IMR-90 (cell line): ENCODE data around the gene SERBP1. TPM values are rescaled to one million over a fixed set of nuclear protein-coding genes. Genes with fewer than 3 reads are reported as not detected.

ENCODE experiments used
- ATAC-seq: fragments of 200-7000 bp; cut with Tn5 transposase; 2 replicates; pipeline ENCODE4 v1.9.1; 2020; ENCODE audit warnings: low read depth, mild to moderate bottlenecking, moderate library complexity
- BruUV-seq: library from RNA; stranded (reverse); fragments of 400-500 nt; replicated peaks from 2 replicates; lab custom pipeline; 2021; lab: Mats Ljungman, UMichigan
- CTCF ChIA-PET: fragments of 300-600 bp; formaldehyde crosslinking; extraction: SDS; loops from one replicate; lab custom pipeline; 2021; ENCODE audit warnings: antibody characterized with exemption; lab: Yijun Ruan, JAX
- POLR2A ChIA-PET: fragments of 300-600 bp; sonication (Branson Sonifier 250); formaldehyde crosslinking; loops from one replicate; lab custom pipeline; 2022; ENCODE audit warnings: antibody characterized with exemption; ENCODE audit not compliant: unreplicated experiment; lab: Charles Lee
- DNase-seq: peaks from one replicate; pipeline ENCODE4 v3.0.0; 2013
- H2AFZ ChIP-seq: replicated peaks from 2 replicates; pipeline ENCODE3; 2013; ENCODE audit warnings: low read length, mild to moderate bottlenecking; ENCODE audit not compliant: poor library complexity
- H2AK5ac ChIP-seq: 2 replicates; pipeline ENCODE4 v1.6.1; 2013; ENCODE audit warnings: low read depth, low read length, inconsistent platforms
- H2AK9ac ChIP-seq: replicated peaks from 2 replicates; pipeline ENCODE3; 2013; ENCODE audit warnings: mild to moderate bottlenecking, low read depth, low read length, moderate library complexity; ENCODE audit not compliant: poor library complexity
- H2BK120ac ChIP-seq: 2 replicates; pipeline ENCODE4 v1.6.1; 2013; ENCODE audit warnings: low read depth, low read length, inconsistent platforms
- H2BK15ac ChIP-seq: 3 replicates; pipeline ENCODE4 v1.6.1; 2013; ENCODE audit warnings: low read depth, low read length, inconsistent platforms
- H2BK20ac ChIP-seq: 2 replicates; pipeline ENCODE4 v1.6.1; 2013; ENCODE audit warnings: low read depth, mild to moderate bottlenecking, inconsistent platforms, low read length, moderate library complexity
- H2BK5ac ChIP-seq: 2 replicates; pipeline ENCODE4 v1.6.1; 2013; ENCODE audit warnings: mild to moderate bottlenecking, low read depth, low read length, inconsistent platforms; ENCODE audit not compliant: poor library complexity, severe bottlenecking
- H3K14ac ChIP-seq: replicated peaks from 2 replicates; pipeline ENCODE4 v1.6.1; 2013; ENCODE audit warnings: low read depth, low read length, inconsistent platforms
- H3K18ac ChIP-seq: 2 replicates; pipeline ENCODE4 v1.6.1; 2013; ENCODE audit warnings: low read depth, low read length, control low read depth
- H3K23ac ChIP-seq: 2 replicates; pipeline ENCODE4 v1.6.1; 2013; ENCODE audit warnings: low read depth, low read length, inconsistent platforms
- H3K27ac ChIP-seq: 2 replicates; pipeline ENCODE4 v1.5.1; 2013; ENCODE audit warnings: mild to moderate bottlenecking, control low read depth, low read length; ENCODE audit not compliant: insufficient read depth
- H3K27me3 ChIP-seq: 2 replicates; pipeline ENCODE4 v1.6.1; 2013; ENCODE audit warnings: low read length; ENCODE audit not compliant: control insufficient read depth, insufficient read depth
- H3K36me3 ChIP-seq: 2 replicates; pipeline ENCODE4 v1.6.1; 2013; ENCODE audit warnings: low read length, mixed read lengths; ENCODE audit not compliant: control insufficient read depth, insufficient read depth
- H3K4ac ChIP-seq: 2 replicates; pipeline ENCODE4 v1.6.1; 2013; ENCODE audit warnings: low read depth, low read length, inconsistent platforms
- H3K4me1 ChIP-seq: 2 replicates; pipeline ENCODE4 v1.6.1; 2013; ENCODE audit warnings: low read length, mixed read lengths; ENCODE audit not compliant: control insufficient read depth, insufficient read depth
- H3K4me2 ChIP-seq: 2 replicates; pipeline ENCODE4 v1.6.1; 2013; ENCODE audit warnings: low read depth, mild to moderate bottlenecking, control low read depth, low read length, moderate library complexity
- H3K4me3 ChIP-seq: 2 replicates; pipeline ENCODE4 v1.5.1; 2013; ENCODE audit warnings: low read depth, mild to moderate bottlenecking, control low read depth, low read length, moderate library complexity; ENCODE audit not compliant: insufficient read depth
- H3K56ac ChIP-seq: 2 replicates; pipeline ENCODE4 v1.6.1; 2013; ENCODE audit warnings: low read length, inconsistent platforms; ENCODE audit not compliant: insufficient read depth; ENCODE audit errors: extremely low read depth
- H3K79me1 ChIP-seq, 2 experiments: 2 replicates each; pipeline ENCODE4 v1.6.1; 2013; ENCODE audit warnings: low read length in 2 of 2, inconsistent platforms in 1 of 2, low read depth in 1 of 2
- H3K9ac ChIP-seq: 2 replicates; pipeline ENCODE4 v1.6.1; 2013; ENCODE audit warnings: low read depth, low read length, control low read depth
- H3K9me1 ChIP-seq: 2 replicates; pipeline ENCODE4 v1.6.1; 2013; ENCODE audit warnings: low read length, inconsistent platforms; ENCODE audit not compliant: insufficient read depth
- H3K9me3 ChIP-seq: 2 replicates; pipeline ENCODE4 v1.6.1; 2013; ENCODE audit warnings: low read length; ENCODE audit not compliant: control insufficient read depth, insufficient read depth
- H4K20me1 ChIP-seq: 2 replicates; pipeline ENCODE4 v1.6.1; 2013; ENCODE audit warnings: low read length, inconsistent platforms; ENCODE audit not compliant: insufficient read depth
- H4K5ac ChIP-seq: 2 replicates; pipeline ENCODE4 v1.6.1; 2013; ENCODE audit warnings: mild to moderate bottlenecking, low read depth, low read length, control low read depth
- H4K8ac ChIP-seq, 2 experiments: 2 replicates each; pipeline ENCODE4 v1.6.1; 2013; ENCODE audit warnings: low read depth in 2 of 2, low read length in 2 of 2, control low read depth in 1 of 2, inconsistent platforms in 1 of 2
- H4K91ac ChIP-seq: 2 replicates; pipeline ENCODE4 v1.6.1; 2013; ENCODE audit warnings: low read depth, low read length, inconsistent platforms; ENCODE audit not compliant: insufficient read depth
- MAFK ChIP-seq: IDR thresholded peaks from 2 replicates; pipeline ENCODE4 v1.6.1; 2012; ENCODE audit warnings: low read depth, low read length, improper control_type of control experiment
- MXI1 ChIP-seq: IDR thresholded peaks from 2 replicates; pipeline ENCODE4 v1.6.1; 2012; ENCODE audit warnings: low read depth, mild to moderate bottlenecking, low read length, moderate library complexity, borderline replicate concordance
- NFE2L2 ChIP-seq: fragments of 150-350 bp; IDR thresholded peaks from 2 replicates; pipeline ENCODE4 v1.6.1; 2016; ENCODE audit warnings: low read depth, mild to moderate bottlenecking, low read length
- POLR2A ChIP-seq: IDR thresholded peaks from 2 replicates; pipeline ENCODE4 v1.6.1; 2012; ENCODE audit warnings: mild to moderate bottlenecking, low read depth, low read length
- RAD21 ChIP-seq: IDR thresholded peaks from 2 replicates; pipeline ENCODE4 v1.6.1; 2012; ENCODE audit warnings: low read length, improper control_type of control experiment
- RCOR1 ChIP-seq: IDR thresholded peaks from 2 replicates; pipeline ENCODE4 v1.6.1; 2012; ENCODE audit warnings: mild to moderate bottlenecking, low read length, improper control_type of control experiment; ENCODE audit not compliant: insufficient replicate concordance
- RFX5 ChIP-seq: IDR thresholded peaks from 2 replicates; pipeline ENCODE4 v1.8.0; 2012; ENCODE audit warnings: low read depth, mild to moderate bottlenecking, low read length, moderate library complexity
- WGBS, 2 experiments: methylation state at CpG; one replicate each; pipeline versions ENCODE4 v1.1.5 to v1.1.7; 2013; ENCODE audit warnings: missing lambda C conversion rate in 2 of 2; ENCODE audit not compliant: insufficient read length in 1 of 2; ENCODE audit errors: extremely low coverage in 2 of 2; 5-methylcytosine and 5-hydroxymethylcytosine counted together
- dilution Hi-C: fragments of 300-500 bp; cut with HindIII; formaldehyde crosslinking; loops from one replicate; pipeline ENCODE4 v1.14.3; 2018; ENCODE audit warnings: low sequenced_read_pairs; ENCODE audit not compliant: unreplicated experiment
- in situ Hi-C: fragments of 300-500 bp; cut with MboI; formaldehyde crosslinking; loops from 3 replicates; pipeline ENCODE4 v1.14.3; 2019; ENCODE audit warnings: low sequenced_read_pairs, inconsistent platforms, mixed read lengths
- intact Hi-C: fragments of 100-400 bp; cut with micrococcal nuclease; formaldehyde crosslinking; loops from 2 replicates; pipeline ENCODE4 v1.10.0; 2022
- polyA plus RNA-seq, 3 experiments: library from polyadenylated mRNA; depleted of rRNA; stranded (reverse); fragments of >200 nt; gene quantifications; 2 replicates each; pipeline ENCODE4 v1.2.3, GENCODE V29; 2012; ENCODE audit warnings: low replicate concordance in 1 of 3
- total RNA-seq: library from RNA; depleted of rRNA; stranded (reverse); fragments of >200 nt; gene quantifications from 2 replicates; pipeline ENCODE4 v1.2.3, GENCODE V29; 2012

Gene SERBP1
- total and polyA plus RNA-seq, 2 of the 4 experiments (the other 2 are of a cell fraction), result 94.1 to 153 TPM

DNA sequence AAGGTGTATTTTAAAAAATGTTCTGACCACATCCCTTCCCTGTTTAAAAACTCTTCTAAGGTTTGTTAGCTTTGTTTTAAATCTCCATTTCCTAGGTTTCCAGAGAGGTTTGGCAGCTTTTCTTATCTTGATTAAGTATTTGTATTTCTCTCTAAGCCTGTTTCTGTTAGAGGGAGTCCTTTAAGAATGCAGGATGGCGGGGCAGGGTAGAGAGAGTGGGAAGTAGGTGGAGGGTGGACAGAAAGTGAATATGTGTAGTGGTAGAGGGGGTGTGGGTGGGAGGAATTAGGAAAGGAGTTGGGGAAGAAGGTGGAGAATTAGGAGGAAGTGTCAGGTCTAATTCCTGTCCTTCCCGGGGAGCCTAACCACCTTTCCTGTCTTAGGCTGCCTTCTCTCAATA, 21.2 kb upstream of the SERBP1 start:
- ChIA-PET CTCF (no interaction called here), POLR2A (no interaction called here)
- WGBS, 2 experiments, result 60% methylated on average over 1 of the region's 2 CpGs; no CpG with 5 or more reads in 1 of the 2 experiments
- Histone ChIP-seq H3K4me2 (no peak overlapping the region), H3K27ac (no peak overlapping the region), H3K14ac (no peak overlapping the region), H4K20me1 (no peaks in the 10 kb centered on the region), H3K9ac (no peak overlapping the region), H2AFZ (no peak overlapping the region), H2BK120ac (no peak overlapping the region), H3K9me1 (no peaks in the 10 kb centered on the region), H3K4ac (no peak overlapping the region), H3K36me3 (no peaks in the 10 kb centered on the region), H3K4me3 (no peak overlapping the region), H3K4me1 (no peaks in the 10 kb centered on the region), H4K8ac (no peak overlapping the region), H2BK5ac (no peak overlapping the region), H3K79me1 (no peaks in the 10 kb centered on the region), H2BK15ac (no peak overlapping the region), H3K23ac (no peak overlapping the region), H4K5ac (no peak overlapping the region), H2AK5ac (no peak overlapping the region), H3K56ac (no peak overlapping the region), H3K27me3 (peaks cover 7% of the 10 kb centered on the region), H4K91ac (no peak overlapping the region), H2BK20ac (no peak overlapping the region), H3K9me3 (no peaks in the 10 kb centered on the region), H2AK9ac (no peak overlapping the region), H3K18ac (no peak overlapping the region)
- DNase-seq, result no peak
- dilution Hi-C loops, result no loop called here
- BruUV-seq, result no TSS peak
- TF ChIP-seq MAFK, result no peak
- TF ChIP-seq RFX5, result no peak
- no peak for TF ChIP-seq NFE2L2
- no peak for TF ChIP-seq RAD21
- no peak for TF ChIP-seq POLR2A
- no peak for TF ChIP-seq MXI1
- TF ChIP-seq RCOR1, result no peak
- in situ Hi-C loops, result no loop called here
- intact Hi-C loops, result no loop called here
- ATAC-seq, result no peak
